Measurements from ENCODE around the gene TCP11L2. TPM values are rescaled to one million over a fixed set of nuclear protein-coding genes. Genes with fewer than 3 reads are reported as not detected.

TCP11L2 gene
- total and polyA plus RNA-seq, 12 donors, result 4.9 to 168 (median 119) TPM

DNA sequence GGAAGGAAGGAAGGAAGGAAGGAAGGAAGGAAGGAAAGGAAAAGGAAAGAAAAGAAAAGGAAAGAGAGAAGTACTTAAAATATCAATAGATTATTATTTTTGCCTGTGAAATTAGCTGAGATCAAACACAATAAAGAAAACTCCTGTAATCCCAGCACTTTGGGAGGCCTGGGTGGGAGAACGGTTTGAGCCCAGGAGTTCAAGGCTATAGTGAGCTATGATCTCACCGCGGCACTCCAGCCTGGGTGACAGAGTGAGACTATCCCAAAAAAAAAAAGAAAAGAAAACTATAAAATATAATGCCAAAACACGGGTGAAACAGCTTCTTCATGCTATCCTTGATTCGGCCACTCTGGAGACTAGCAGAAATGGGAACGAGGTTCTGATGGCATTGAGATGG lies 28.5 kb upstream of the TCP11L2 start:
- DNase-seq (no peak), ATAC-seq (no peak)
- no peak for TF ChIP-seq CTCF (IDR thresholded peaks at IDR 0.05)
- no peak overlapping the region for H3K4me3 ChIP-seq
- intact Hi-C loops (cut with DNase I), result no loop called here
- no peaks in the 10 kb centered on the region for H3K9me3 ChIP-seq
- peaks cover 0 to 14% (median 8%) of the 10 kb centered on the region in 9 donors for H3K4me1 ChIP-seq
- H3K27me3 ChIP-seq, result no peaks in the 10 kb centered on the region
- peak overlapping the region in 1 of 10 donors; percentile 6 for H3K27ac ChIP-seq
- 89 to 92% methylated on average over 6 of the region's 6 CpGs for WGBS, 2 donors
- H3K36me3 ChIP-seq, result no peaks in the 10 kb centered on the region

- ATAC-seq (no peak), DNase-seq (no peak)
- Histone ChIP-seq H3K4me3 (no peak overlapping the region), H3K9me3 (no peaks in the 10 kb centered on the region), H3K27me3 (no peaks in the 10 kb centered on the region), H3K4me1 (peaks cover 0 to 14% (median 8%) of the 10 kb centered on the region in 9 donors), H3K27ac (no peak overlapping the region), H3K36me3 (no peaks in the 10 kb centered on the region)
- intact Hi-C loops (cut with DNase I), result no loop called here
- 86 to 88% methylated on average over 7 of the region's 7 CpGs for WGBS, 2 donors
- TF ChIP-seq CTCF (IDR thresholded peaks at IDR 0.05), result no peak
Measured at GRCh38 chr12:106274575-106275121, 27.9 kb upstream of the TCP11L2 start.

GRCh38 chr12:106275458-106275857 lies 27.1 kb upstream of the TCP11L2 start:
- Histone ChIP-seq H3K36me3 (no peaks in the 10 kb centered on the region), H3K4me3 (no peak overlapping the region), H3K27ac (no peak overlapping the region), H3K4me1 (peaks cover 0 to 20% (median 8%) of the 10 kb centered on the region in 9 donors), H3K9me3 (no peaks in the 10 kb centered on the region), H3K27me3 (no peaks in the 10 kb centered on the region)
- ATAC-seq, result no peak
- no peak for DNase-seq
- intact Hi-C loops (cut with DNase I), result no loop called here
- TF ChIP-seq CTCF (IDR thresholded peaks at IDR 0.05), result no peak
- WGBS, 2 donors, result 85 to 87% methylated on average over 9 of the region's 9 CpGs

- DNase-seq, result no peak
- WGBS, 2 donors, result 94 to 95% methylated on average over 4 of the region's 4 CpGs
- Histone ChIP-seq H3K4me3 (no peak overlapping the region), H3K4me1 (peaks cover 0 to 26% (median 8%) of the 10 kb centered on the region in 9 donors), H3K9me3 (no peaks in the 10 kb centered on the region), H3K27me3 (no peaks in the 10 kb centered on the region), H3K27ac (no peak overlapping the region), H3K36me3 (no peaks in the 10 kb centered on the region)
- ATAC-seq, result no peak
- no peak for TF ChIP-seq CTCF (IDR thresholded peaks at IDR 0.05)
- intact Hi-C loops (cut with DNase I), result no loop called here
Measured at GRCh38 chr12:106276032-106276740, 26.3 kb upstream of the TCP11L2 start.

All from heart right ventricle (tissue), 16 donors.